GM12873 (cell line): Measurements from ENCODE around the gene ANAPC7.

Source experiments
- TF ChIP-seq, protein P1 (sequence below): IDR thresholded peaks from 2 replicates; pipeline ENCODE4 v1.5.1; 2012; ENCODE audit warnings: low read depth, mild to moderate bottlenecking, moderate library complexity, low read length, control low read depth; ENCODE audit not compliant: insufficient read depth; ENCODE audit errors: missing control alignments

The ANAPC7 gene

DNA sequence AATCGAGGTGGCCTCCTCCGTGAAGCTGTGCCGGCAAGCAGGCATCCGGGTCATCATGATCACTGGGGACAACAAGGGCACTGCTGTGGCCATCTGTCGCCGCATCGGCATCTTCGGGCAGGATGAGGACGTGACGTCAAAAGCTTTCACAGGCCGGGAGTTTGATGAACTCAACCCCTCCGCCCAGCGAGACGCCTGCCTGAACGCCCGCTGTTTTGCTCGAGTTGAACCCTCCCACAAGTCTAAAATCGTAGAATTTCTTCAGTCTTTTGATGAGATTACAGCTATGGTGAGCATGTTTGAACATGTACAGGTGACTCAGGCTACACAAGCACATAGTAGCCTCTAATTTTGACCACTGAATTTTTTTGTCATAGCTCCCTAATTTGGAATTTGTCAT is 62.8 kb downstream of the ANAPC7 start:
- TF ChIP-seq, protein P1, sequence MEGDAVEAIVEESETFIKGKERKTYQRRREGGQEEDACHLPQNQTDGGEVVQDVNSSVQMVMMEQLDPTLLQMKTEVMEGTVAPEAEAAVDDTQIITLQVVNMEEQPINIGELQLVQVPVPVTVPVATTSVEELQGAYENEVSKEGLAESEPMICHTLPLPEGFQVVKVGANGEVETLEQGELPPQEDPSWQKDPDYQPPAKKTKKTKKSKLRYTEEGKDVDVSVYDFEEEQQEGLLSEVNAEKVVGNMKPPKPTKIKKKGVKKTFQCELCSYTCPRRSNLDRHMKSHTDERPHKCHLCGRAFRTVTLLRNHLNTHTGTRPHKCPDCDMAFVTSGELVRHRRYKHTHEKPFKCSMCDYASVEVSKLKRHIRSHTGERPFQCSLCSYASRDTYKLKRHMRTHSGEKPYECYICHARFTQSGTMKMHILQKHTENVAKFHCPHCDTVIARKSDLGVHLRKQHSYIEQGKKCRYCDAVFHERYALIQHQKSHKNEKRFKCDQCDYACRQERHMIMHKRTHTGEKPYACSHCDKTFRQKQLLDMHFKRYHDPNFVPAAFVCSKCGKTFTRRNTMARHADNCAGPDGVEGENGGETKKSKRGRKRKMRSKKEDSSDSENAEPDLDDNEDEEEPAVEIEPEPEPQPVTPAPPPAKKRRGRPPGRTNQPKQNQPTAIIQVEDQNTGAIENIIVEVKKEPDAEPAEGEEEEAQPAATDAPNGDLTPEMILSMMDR, result no peak

DNA sequence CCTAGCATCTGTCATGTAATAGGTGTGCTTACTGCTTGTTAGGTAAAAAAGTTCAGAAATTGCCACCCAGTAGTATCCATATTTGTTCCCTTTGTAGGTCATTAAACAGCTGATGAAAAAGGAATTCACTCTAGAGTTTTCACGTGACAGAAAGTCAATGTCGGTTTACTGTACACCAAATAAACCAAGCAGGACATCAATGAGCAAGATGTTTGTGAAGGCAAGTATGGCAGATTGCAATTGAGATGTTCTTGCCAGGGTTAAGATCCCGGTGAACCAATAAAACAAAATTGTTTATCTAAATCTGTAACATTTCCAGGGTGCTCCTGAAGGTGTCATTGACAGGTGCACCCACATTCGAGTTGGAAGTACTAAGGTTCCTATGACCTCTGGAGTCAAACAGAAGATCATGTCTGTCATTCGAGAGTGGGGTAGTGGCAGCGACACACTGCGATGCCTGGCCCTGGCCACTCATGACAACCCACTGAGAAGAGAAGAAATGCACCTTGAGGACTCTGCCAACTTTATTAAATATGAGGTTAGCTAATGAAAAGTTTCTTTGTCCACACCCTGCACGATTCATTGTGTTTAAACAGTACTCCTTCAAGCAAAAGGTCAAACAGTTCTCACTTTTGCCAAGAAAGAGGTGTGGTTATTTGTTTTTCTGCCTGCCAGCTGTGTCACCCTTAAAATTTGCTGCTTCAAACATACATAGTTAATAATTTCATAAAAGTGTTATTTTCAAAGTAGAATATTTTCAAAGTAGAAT is 64.1 kb downstream of the ANAPC7 start:
- TF ChIP-seq, protein P1, result no peak

DNA sequence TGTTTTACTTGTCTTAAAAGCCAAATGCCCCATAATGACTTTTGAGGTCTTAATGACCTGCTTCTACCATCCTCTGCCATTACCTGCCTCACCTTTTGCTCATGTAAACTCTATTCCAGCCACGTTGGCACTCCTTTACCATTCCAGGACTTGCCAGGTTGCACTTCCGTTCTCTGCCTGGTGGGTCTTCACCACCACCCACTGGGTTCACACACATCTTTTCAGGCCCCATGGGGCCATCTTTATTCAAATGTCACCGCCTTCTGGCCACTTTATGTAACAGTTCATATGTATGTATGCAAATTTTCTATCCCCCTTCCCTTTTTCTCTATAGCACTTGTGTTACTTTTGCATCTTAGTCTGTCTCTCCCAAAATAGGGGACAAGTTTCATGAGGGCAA is 64.8 kb downstream of the ANAPC7 start:
- TF ChIP-seq, protein P1, result peak; percentile 40

DNA sequence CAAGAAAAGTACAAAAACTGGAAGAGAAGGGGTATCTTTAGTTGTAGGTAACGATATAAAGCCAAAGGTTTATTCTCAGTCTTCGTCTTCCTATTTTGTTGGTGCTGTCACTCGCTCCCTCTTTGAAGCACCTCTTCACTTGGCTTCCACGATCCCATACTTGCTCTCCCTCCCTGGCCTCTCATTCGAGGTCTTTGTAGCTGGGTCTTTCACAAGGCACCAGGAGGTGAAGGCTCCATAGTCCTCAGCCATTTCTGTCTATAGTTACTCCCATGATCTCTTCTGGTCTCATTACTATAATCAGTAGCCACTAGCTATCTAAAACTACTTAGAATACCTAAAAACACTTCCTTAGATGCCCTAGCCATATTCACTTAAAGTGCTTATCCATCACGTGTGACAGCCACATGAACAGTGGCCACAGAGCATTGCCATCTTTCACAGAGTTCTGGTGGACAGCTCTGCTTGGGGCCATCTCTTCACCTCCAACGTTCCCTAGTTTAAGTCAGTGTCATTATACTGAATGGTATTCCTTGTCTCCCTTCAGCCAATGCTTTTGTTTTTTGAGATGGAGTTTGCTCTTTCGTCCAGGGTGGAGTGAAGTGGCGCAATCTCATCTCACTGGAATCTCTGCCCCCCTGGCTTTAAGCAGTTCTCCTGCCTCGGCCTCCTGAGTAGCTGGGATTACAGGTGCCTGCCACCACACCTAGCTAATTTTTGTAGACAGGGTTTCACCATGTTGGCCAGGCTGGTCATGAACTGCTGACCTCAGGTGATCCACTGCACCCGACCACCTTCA is 65.4 kb downstream of the ANAPC7 start:
- TF ChIP-seq, protein P1, result no peak

DNA sequence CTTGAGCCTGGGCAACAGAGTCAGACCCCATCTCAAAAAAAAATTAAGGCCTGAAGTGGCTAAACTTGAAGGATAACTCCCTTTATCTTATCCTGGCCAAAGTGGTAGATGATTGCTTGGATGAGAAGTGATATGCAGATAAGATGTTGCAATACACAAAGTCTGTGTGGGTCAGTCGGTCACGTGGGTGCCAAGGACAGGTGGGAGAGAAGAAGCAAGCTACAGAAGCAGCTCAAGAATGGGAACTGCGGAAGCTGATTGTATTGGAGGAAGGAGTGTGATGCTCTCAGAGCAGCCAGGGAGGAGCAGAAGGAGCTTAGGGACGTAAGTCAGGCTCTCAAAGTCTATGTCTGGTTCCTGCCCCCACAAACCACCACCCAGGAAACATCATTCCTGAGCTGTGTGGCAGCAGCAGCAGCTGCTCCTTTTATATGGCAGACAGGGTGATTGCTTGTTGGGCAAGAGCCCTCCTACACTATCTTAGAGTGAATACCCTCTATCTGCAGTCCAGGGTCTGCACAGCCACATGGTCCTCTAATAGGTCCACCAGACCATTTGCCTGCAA is 67.9 kb downstream of the ANAPC7 start:
- TF ChIP-seq, protein P1, result no peak

DNA sequence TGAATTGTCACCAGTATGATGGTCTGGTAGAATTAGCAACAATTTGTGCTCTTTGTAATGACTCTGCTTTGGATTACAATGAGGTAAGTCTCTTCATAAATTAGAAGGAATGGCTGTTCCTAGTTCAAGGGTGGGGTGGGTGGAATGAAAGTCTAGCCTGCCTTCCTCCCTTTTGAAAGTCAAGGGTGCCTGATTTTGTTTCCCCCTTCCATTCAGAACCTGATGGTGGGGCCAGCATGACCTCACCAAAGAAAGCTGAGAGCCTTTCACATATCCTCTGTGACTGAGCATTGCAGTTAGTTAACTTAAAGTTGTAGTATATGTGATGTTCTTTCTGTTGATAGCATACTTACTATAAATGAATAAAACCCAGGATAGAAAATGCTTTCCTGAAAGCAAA is 70.3 kb downstream of the ANAPC7 start:
- TF ChIP-seq, protein P1, result no peak

DNA sequence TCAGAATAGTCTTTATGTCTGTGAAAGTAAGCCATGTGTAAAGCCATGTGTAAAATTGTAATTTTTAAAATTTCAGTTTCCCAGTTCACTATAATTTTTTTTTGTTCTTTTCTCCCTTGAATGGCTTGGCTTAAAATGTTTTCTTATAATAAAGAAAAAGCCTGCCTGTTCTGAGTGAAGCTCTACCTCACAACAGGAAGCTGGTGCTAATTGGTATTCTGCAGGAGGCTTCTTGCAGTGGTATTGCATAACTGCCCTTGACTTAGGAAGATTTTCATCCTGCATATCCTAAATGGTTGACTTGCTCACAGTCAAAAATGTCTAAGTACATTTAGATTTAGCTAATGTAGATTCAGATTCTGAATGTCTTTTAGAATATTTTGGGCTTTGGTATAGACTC is 73.0 kb downstream of the ANAPC7 start:
- TF ChIP-seq, protein P1, result no peak
